B cell (primary cell): Measurements from ENCODE around the gene DTX3L.

ENCODE experiments used
- CTCF ChIP-seq: fragments of 200-600 bp; IDR thresholded peaks from one replicate; pipeline ENCODE4 v1.8.0; 2022; ENCODE audit warnings: antibody characterized with exemption, mild to moderate bottlenecking
- EZH2 ChIP-seq: IDR thresholded peaks from 2 replicates; pipeline ENCODE4 v1.6.1; 2012; ENCODE audit warnings: borderline replicate concordance, low read depth, mild to moderate bottlenecking, moderate library complexity, low read length; ENCODE audit not compliant: insufficient read depth, poor library complexity, severe bottlenecking

GRCh38 chr3:122564155-122564912, at the start of gene DTX3L, which contains the start of gene PARP9:
- TF ChIP-seq CTCF (no peak), EZH2 (no peak)
